ENCODE data around the gene BMP2.

The BMP2 gene

DNA sequence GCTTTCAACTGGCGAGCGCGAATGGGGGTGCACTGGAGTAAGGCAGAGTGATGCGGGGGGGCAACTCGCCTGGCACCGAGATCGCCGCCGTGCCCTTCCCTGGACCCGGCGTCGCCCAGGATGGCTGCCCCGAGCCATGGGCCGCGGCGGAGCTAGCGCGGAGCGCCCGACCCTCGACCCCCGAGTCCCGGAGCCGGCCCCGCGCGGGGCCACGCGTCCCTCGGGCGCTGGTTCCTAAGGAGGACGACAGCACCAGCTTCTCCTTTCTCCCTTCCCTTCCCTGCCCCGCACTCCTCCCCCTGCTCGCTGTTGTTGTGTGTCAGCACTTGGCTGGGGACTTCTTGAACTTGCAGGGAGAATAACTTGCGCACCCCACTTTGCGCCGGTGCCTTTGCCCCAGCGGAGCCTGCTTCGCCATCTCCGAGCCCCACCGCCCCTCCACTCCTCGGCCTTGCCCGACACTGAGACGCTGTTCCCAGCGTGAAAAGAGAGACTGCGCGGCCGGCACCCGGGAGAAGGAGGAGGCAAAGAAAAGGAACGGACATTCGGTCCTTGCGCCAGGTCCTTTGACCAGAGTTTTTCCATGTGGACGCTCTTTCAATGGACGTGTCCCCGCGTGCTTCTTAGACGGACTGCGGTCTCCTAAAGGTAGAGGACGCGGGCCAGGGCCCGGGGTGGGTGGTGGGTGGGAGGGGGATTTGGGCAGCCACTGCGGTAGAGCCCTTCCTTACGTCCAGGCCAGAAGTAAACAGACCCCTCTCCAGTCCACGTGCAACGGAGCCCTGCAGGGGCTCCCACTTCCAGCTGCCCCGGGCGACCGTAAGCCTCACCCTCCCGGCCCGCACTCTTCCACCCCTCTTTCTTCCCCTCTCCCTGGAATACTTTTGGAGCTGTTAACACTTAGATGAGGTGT, 998 bp downstream of the BMP2 start:
- DNase-seq: no peak

DNA sequence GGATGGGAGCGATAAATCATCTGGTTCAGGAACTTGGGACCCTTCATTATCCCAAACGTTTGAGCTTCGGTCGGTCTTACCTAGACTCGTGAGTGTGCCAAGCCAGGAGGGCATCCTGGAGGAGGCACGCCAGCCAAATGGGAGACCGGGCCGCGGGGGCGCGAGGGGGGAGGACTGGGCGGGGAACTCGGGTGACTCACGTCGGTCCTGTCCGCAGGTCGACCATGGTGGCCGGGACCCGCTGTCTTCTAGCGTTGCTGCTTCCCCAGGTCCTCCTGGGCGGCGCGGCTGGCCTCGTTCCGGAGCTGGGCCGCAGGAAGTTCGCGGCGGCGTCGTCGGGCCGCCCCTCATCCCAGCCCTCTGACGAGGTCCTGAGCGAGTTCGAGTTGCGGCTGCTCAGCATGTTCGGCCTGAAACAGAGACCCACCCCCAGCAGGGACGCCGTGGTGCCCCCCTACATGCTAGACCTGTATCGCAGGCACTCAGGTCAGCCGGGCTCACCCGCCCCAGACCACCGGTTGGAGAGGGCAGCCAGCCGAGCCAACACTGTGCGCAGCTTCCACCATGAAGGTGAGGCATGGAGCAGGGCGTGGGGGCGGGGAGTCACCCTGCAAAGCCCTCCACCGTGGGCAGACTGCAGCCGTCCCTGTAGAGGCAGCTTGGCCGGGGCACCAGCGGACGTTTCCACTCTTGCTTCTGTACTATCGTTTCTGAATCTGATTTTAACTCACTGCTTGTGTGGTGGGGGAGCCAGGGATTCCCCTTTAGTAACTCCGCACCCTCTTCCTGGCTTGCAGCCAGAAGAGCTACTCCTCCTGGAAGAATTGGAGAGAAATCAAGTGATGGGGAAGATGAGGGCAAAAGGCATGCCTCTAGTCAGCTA, 2.7 kb downstream of the BMP2 start:
- no peak for DNase-seq

DNA sequence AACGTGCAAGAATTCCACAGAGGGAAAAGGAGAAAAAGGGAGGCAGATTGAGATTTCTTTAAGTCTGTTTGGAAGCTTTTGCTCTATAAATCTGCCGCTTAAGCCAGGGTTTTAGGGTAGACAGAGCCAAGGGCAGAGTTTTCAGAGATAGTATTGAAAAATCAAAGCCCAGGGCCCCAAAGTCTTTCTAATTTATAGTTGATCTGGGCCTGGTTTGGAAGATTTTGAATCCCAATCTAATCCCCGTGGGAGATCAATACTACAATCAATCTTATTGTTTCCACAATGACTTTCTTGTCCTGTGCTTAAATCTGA, 3.3 kb downstream of the BMP2 start:
- DNase-seq: no peak

- no peak for DNase-seq
Measured at GRCh38 chr20:6780433-6781190, 13.1 kb downstream of the BMP2 start.

DNA sequence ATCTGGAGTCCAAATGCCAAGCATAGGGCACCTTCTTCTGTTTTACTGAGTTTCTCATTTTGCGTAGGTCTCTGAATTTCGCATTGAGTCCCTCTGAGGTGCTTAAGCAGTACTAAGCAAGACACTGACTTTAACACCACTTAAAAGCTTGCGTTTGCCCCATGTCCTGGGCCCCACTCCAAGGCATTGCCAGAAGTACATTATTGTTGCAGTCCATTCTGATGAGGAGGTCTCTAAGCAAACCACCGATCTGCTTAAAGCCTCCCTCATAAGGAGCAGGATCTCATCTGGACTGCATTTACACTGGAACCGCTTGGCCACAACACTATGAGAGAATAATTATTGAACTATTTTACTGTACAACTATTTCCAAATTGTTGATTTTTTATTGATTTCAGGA, 16.3 kb downstream of the BMP2 start:
- DNase-seq: no peak

DNA sequence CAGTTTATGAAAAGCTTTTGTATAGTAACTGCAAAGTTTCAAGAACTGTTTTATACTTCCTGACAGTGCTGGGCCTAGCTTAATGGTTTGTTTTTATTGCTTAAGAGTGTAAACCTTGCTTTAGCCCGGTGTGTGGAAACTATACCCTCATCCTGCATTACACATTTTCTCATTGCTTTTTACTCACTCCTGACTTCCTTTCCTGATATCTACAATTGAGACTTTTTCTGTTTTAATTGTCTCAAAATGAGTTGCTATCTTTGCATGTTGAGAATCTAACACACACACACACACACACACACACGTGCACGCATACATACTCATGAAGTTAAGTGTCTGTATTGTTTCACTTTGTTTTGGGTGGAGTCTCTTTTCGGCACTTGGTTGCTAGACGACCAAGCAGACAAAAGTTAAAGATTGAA, 16.7 kb downstream of the BMP2 start:
- DNase-seq: no peak

- DNase-seq: no peak
Measured at GRCh38 chr20:6784767-6785166, 17.3 kb downstream of the BMP2 start.

DNA sequence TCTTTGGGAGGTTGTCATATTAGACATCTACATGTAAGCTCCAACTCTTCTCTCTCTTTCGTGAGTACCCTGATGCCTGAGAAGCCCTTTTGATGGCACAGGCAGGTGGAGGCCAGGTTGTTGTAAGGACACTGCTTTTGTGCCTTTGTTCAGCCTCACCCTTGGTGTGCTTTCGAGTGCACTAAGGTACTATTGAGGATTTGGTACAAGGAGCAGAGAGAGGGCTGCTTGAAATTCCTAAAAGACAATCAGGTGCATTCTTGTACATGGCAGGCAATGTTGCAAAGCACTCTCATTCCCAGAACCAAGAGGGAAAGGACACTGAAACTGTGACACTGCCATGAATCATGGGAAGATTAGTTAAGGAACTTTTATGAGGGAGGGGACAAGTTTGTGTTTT, 19.1 kb downstream of the BMP2 start:
- DNase-seq: no peak

- DNase-seq: no peak
Measured at GRCh38 chr20:6792789-6793188, 25.3 kb downstream of the BMP2 start.

DNA sequence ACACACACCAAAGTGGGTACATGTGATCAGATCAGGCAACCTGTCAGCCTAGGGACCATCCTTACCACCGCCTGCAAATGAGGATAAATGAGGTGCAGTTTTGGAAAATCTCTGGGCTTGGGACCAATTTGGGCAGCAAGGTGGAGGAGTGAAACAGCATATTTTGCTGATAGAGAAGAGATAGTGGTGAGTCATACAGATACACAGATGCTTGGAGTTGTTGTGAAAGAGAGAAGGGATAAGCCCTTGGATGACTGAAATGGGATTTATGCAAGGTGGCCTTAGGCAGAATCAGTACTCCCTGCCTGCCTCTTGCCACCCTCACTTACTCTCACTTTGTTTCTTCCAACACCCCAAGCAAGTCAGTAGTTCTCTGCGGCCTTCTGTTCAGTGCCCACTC, 34.7 kb downstream of the BMP2 start:
- no peak for DNase-seq

DNA sequence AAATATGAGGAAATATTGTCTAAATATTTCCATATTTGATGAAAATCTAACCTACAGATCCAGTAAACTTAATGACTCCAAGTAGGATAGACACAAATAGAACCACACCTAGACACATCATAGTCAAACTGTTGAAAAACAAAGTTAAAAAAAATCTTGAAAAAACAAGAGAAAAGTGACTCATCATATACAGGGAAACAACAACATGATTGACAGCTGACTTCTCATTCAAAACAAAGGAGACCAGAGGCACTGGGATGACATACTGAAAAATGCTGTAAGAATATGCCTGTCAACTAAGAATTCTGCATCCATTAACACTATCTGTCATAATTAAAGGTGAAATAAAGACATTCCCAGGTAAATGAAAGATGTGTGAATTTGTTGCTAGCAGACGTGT, 38.8 kb downstream of the BMP2 start:
- no peak for DNase-seq

GRCh38 chr20:6811262-6812035, 44.0 kb downstream of the BMP2 start:
- DNase-seq: no peak

DNA sequence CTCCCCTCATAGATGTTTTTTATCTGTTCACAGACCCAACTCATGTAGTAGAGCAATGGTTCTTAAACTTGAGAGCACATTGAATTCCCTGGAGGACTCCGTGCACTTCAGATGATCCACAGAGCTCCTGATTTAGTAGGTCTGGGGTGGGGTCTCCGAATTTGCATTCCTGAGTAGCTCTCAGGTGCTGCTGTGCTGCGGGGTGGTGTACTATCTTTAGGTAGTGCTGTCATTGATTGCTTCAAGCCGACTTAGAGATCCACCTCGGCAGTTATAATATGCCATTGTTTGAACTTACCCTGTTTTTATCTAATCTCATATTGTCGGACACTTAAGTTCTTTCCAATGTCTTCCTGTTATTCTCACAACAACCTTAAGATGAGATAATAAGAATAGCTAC, 45.0 kb downstream of the BMP2 start:
- DNase-seq: no peak

DNA sequence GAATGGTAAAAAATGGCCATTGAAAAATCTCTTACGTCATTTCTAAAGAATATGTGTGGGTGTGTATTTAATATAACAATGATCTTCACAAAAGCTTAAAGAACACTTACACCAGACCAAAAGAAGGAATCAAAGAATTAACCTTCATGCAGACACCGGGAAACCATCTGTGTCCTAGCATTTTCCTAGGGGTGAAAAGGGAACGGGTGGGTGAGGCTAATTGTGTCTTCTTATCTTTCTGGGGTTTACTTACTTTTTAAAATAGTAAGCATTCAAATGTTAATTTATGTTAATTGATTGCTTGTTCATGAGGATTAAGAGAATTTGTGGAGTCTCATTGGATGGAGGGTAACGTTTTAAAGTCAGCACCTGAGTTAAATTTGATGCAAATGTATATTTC, 47.5 kb downstream of the BMP2 start:
- no peak for DNase-seq

- no peak for DNase-seq
Measured at GRCh38 chr20:6818033-6818808, 50.7 kb downstream of the BMP2 start.

GRCh38 chr20:6819599-6819998, 52.1 kb downstream of the BMP2 start:
- no peak for DNase-seq

DNA sequence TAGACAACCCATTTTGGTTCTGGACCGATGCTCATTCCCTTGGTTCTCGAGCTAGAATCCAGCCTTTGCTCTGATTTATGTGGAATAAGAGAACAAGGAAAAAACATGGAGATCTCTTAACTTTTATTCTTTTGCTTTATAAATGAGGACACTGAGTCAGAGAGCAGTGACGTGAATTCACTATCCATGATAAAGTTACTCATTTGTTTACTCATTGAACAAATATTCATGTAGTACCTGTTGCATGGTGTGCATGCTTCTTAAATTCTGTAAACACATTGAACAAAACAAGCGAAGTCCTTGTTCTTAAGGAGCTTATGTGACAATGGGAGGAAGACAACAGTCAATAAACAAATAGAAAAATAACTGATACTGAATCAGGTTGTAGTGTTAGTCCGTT, 56.9 kb downstream of the BMP2 start:
- no peak for DNase-seq

GRCh38 chr20:6827472-6827871, 60.0 kb downstream of the BMP2 start:
- no peak for DNase-seq

GRCh38 chr20:6828794-6829423, 61.4 kb downstream of the BMP2 start:
- DNase-seq: peak; percentile 45 to 48

DNA sequence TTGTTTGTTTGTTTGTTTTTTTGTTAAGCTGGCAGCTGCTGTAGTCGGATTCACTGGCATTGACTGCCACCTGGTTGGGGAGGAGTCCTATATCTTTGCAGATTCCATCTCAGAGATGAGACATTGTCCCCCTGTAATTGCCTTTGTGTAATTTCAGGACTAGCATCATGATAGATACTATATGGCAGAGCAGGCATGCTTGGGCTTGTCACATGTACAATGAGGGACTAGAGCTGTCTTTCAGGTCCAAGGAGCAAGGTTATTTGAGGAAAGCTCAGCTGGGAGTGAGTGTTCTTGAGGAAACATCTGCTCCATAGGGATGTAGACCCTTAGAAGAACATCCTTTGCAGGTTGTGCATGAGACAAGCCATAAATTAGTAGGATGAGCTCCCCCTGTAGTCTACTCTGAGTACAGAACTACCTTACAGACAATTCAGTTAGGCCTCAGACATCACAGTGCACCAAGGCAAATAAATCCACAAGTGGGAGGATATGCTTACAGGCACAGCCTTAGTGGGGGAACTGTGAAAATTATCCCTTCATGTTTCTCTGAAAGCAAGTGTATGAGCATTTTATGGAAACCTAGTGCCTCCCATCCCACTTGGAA, 62.1 kb downstream of the BMP2 start:
- DNase-seq: no peak
